Liver (tissue), 3 donors: ENCODE data around the gene WASF2.

ENCODE experiments used
- CTCF ChIP-seq: fragments of 150-350 bp; IDR thresholded peaks from 2 replicates; pipeline ENCODE4 v1.5.1; 2017; ENCODE audit warnings: improper control_type of control experiment, low read depth, low read length; ENCODE audit not compliant: missing input control
- EGR1 ChIP-seq, 2 donors: IDR thresholded peaks; 2 replicates each; pipeline ENCODE4 v1.6.1; 2016 to 2018; ENCODE audit warnings: antibody characterized with exemption in 2 of 2, low read depth in 2 of 2
- FOXA1 ChIP-seq: IDR thresholded peaks from 2 replicates; pipeline ENCODE4 v1.6.1; 2016; ENCODE audit warnings: antibody characterized with exemption
- GABPA ChIP-seq, 2 donors: IDR thresholded peaks in 1 of 2; conservative IDR thresholded peaks in 1 of 2; 2 replicates each; pipeline ENCODE4 v1.6.1; 2016; ENCODE audit warnings: antibody characterized with exemption in 2 of 2, mild to moderate bottlenecking in 1 of 2, moderate library complexity in 1 of 2
- NR2F2 ChIP-seq: IDR thresholded peaks from 2 replicates; pipeline ENCODE4 v1.6.1; 2016; ENCODE audit warnings: antibody characterized with exemption
- RAD21 ChIP-seq, 2 donors: IDR thresholded peaks; 2 replicates each; pipeline ENCODE4 v1.6.1; 2016; ENCODE audit warnings: antibody characterized with exemption in 2 of 2, mild to moderate bottlenecking in 2 of 2
- REST ChIP-seq: IDR thresholded peaks from 2 replicates; pipeline ENCODE4 v1.6.1; 2016; ENCODE audit warnings: antibody characterized with exemption, mild to moderate bottlenecking
- RXRA ChIP-seq, 2 donors: IDR thresholded peaks; 2 replicates each; pipeline ENCODE4 v1.6.1; 2017 to 2018; ENCODE audit warnings: antibody characterized with exemption in 2 of 2, mild to moderate bottlenecking in 1 of 2
- SP1 ChIP-seq: IDR thresholded peaks from 2 replicates; pipeline ENCODE4 v1.6.1; 2018; ENCODE audit warnings: antibody characterized with exemption, mild to moderate bottlenecking
- TAF1 ChIP-seq: conservative IDR thresholded peaks from 2 replicates; pipeline ENCODE4 v1.6.1; 2016; ENCODE audit warnings: antibody characterized with exemption, mild to moderate bottlenecking
- YY1 ChIP-seq: IDR thresholded peaks from 2 replicates; pipeline ENCODE4 v1.6.1; 2016; ENCODE audit warnings: antibody characterized with exemption, mild to moderate bottlenecking
- TF ChIP-seq, protein P1 (sequence below): IDR thresholded peaks from 2 replicates; pipeline ENCODE4 v1.6.1; 2016; ENCODE audit warnings: antibody characterized with exemption
- TF ChIP-seq, protein P2 (sequence below): IDR thresholded peaks from 2 replicates; pipeline ENCODE4 v1.6.1; 2016; ENCODE audit warnings: antibody characterized with exemption
- donor health status: healthy.
- donor health status: healthy.

GRCh38 chr1:27402349-27402754 lies 87.6 kb downstream of the WASF2 start:
- TF ChIP-seq CTCF, result peak; percentile 52
- no peak for TF ChIP-seq NR2F2
- TF ChIP-seq, protein P1, sequence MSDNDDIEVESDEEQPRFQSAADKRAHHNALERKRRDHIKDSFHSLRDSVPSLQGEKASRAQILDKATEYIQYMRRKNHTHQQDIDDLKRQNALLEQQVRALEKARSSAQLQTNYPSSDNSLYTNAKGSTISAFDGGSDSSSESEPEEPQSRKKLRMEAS, result no peak
- no peak for TF ChIP-seq RXRA (IDR thresholded peaks at IDR 0.05)
- no peak for TF ChIP-seq EGR1 (IDR thresholded peaks at IDR 0.05; ENCODE audit: low read depth in 2 of 2)
- TF ChIP-seq YY1, result no peak
- TF ChIP-seq FOXA1, result no peak
- TF ChIP-seq, protein P2, sequence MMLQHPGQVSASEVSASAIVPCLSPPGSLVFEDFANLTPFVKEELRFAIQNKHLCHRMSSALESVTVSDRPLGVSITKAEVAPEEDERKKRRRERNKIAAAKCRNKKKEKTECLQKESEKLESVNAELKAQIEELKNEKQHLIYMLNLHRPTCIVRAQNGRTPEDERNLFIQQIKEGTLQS, result no peak
- TF ChIP-seq TAF1, result no peak
- TF ChIP-seq REST, result no peak
- no peak for TF ChIP-seq GABPA (IDR thresholded peaks at IDR 0.05 in 1 of 2, conservative IDR thresholded peaks at IDR 0.05 in 1 of 2)
- TF ChIP-seq RAD21 (IDR thresholded peaks at IDR 0.05), result peak; percentile 71 to 76
- no peak for TF ChIP-seq SP1
